HG03064 (cell line): ENCODE results near the gene IQCF6.
"Not testable (repeated sequence)": the region's sequence is repeated elsewhere in the genome, so short reads cannot be mapped to it uniquely, and the experiment has no call there.

Experiments
- ATAC-seq: cut with Tn5 transposase; IDR thresholded peaks from one replicate; pipeline ENCODE4 v1.9.1; 2021; ENCODE audit warnings: low read depth; ENCODE audit not compliant: unreplicated experiment

The IQCF6 gene

DNA sequence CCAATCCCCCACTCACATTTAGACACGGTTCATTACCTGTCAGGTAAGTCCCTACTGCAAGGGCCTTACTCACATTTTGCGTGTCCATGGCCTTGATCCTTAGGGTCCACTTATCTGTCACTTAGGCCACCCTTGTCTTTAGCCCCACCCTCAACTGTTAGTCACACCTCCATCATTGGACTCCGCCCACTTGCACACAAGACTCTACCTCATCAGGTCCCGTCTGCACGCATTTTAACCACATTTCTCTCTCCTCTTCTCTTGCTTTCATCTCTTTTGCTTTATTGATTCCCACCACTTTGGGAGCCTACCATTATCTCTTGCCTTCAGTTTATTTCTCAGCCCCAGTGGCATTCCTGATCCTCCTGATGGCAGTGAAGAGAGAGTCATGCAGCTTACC is at the start of gene IQCF6:
Gene IQCF6 (minus strand): TSS at position 101 of the 400 bp plus-strand sequence. CDS start 13 bp downstream, at position 88.
- no peak for ATAC-seq

GRCh38 chr3:51828297-51828696 is 49.3 kb upstream of the IQCF6 start:
- ATAC-seq, result no peak

GRCh38 chr3:51819709-51820406 is 40.8 kb upstream of the IQCF6 start:
- no peak for ATAC-seq

DNA sequence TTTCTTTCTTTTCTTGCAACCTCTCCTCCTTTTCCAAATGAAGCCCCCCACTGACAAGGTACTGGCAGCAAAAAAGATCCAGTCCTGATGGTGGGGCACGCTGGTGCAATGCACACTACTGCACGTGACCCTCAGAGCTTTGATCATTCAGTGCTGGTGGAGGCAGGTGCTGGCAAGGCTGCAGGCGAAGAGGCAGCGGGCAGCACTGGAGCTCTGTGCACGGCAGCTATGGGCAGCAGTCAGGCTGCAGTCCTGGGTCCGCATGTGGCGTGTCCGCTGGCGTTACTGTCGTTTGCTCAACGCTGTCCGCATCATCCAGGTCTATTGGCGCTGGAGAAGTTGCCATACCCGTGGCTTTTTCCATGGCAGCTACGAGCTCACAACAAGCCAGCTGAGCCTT is 40.1 kb upstream of the IQCF6 start:
- no peak for ATAC-seq

GRCh38 chr3:51817375-51817774 is 38.3 kb upstream of the IQCF6 start:
- no peak for ATAC-seq

DNA sequence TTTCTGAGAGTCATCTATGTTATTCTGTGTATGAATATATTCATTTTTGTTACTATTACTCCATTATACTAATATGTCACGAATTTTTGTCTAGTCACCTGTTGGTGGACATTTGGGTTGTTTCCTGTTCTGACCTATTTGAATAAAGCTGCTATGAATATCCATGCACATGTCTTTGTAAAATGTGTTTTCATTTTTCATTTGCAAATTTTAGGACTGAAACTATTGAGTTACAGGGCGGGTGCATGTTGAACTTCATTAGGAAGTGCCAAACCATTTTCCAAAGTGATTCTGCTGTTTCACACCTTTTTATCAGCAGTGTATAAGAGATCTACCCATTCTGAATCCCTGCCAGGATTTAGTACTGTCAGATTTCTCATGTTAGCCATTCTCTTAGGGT is 37.7 kb upstream of the IQCF6 start:
- ATAC-seq, result no peak

- ATAC-seq, result no peak
Observed at GRCh38 chr3:51815614-51816013, 36.6 kb upstream of the IQCF6 start.

DNA sequence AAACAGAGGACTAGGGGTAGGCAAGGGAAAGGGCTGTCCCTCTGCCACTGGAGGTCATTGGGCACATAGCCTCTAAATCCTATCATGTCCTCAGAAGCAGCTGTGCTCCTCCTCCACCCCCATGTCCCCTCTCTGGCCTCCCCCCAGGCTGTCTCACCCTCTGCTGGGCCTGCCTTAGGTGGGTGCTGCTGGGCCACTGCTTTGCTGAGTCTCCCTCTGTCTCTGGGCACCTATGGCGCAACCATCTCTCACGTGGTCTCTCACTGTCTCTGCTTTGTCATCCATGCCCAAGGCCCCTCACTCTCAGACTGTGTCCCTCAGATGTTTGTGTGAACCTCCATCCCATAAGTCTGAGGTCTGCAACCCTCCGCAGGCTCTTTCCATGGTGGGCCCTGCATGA is 35.0 kb upstream of the IQCF6 start:
- ATAC-seq, result no peak

- no peak for ATAC-seq
Observed at GRCh38 chr3:51813539-51813938, 34.5 kb upstream of the IQCF6 start.

DNA sequence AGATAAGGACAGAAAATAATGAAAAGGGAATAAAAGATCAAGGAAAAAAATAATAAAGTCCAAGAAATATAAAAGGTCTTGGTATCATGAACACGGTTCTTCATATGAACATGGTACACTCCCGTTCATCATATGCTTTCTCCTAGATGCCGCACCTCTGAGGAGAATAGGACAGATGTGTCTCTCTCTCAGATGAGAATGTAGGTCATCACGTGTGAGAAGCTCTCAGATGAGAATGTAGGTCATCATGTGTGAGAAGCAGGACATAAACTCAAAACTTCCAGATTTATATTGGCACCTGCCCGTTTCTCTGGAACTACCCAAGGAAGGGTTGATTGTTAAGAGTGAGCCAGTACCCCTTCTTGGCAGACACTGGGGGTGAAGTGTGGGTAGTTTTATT is 29.9 kb upstream of the IQCF6 start:
- ATAC-seq, result no peak

DNA sequence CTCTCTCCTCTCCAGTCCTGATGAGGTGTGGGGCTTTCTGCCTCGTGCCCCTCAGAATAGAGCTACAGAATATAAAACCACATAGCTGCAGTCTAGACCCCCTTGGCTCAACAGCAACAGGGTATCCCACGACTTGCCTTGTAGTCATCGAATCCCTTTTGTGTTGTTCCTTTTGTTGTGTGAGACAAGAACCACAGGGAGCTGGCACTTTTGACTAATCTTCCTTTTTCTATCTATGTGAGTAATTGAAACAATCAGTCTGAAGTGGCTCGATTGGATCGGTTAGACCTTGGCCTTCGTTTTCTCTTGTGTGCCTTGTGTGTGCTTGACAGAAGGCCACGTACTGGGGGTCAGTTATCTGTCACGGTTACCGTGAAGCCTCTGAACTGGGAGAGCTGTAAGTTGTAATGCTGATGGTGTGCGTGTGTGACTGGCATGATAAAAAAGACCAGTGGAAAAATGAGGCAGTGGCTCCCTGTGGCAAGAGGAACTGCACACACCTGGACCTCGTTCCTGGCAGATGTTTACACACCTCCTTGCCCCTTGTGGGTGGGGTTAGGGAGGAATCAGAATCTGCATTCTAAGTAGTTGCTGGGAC is 23.2 kb upstream of the IQCF6 start:
- ATAC-seq, result no peak

- ATAC-seq, result no peak
Observed at GRCh38 chr3:51800750-51801125, 21.7 kb upstream of the IQCF6 start.

- no peak for ATAC-seq
Observed at GRCh38 chr3:51799879-51800749, 21.1 kb upstream of the IQCF6 start.

DNA sequence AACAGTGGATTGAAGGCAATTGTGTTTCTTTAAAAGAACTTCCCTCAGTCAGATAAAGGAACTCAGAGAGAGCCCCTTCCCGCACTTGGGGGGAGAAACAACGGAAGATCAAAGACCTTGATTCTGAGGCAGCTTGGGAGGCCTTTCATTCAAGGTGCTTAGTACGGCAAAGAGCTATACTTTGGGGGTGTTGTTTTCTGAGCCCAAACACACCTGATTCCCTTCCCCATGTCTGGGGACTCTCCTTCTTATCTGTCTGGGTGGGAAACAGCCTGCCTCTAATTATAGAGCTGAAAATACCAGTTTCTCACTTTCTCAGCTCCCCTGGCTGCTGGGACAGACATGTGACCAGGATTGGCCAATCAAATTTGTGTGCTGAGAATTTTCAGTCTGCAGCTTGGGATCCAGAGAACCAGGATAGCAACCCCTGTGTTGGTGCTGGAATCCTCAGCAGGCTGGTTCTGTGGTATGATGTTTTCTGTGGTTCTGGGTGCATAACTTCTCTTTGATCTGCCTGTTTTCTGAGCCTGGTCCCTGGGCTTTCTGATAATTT is 19.4 kb upstream of the IQCF6 start:
- no peak for ATAC-seq

- ATAC-seq, result no peak
Observed at GRCh38 chr3:51796854-51797253, 17.8 kb upstream of the IQCF6 start.

- no peak for ATAC-seq
Observed at GRCh38 chr3:51794206-51794605, 15.2 kb upstream of the IQCF6 start.

GRCh38 chr3:51792206-51792605 is 13.2 kb upstream of the IQCF6 start:
- ATAC-seq, result no peak

DNA sequence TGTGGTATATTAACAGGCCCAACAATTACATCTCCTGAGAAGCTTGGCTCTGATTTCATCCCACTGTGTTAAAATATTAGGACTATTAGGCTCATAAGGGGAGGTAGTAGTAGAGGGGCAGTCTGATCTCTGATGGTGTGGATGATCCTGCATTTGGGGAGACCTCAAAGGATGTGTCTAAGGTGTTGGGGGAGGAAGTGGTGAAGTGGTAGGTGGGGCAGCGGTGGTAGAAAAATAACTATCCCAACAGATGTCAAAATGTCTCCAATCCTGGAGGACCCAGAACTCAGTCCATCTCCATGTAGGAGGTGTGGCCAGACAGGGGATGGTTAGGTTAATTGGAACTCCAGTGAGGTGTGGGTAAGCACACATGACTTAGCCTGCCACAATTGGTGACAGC is 10.4 kb upstream of the IQCF6 start:
- no peak for ATAC-seq

DNA sequence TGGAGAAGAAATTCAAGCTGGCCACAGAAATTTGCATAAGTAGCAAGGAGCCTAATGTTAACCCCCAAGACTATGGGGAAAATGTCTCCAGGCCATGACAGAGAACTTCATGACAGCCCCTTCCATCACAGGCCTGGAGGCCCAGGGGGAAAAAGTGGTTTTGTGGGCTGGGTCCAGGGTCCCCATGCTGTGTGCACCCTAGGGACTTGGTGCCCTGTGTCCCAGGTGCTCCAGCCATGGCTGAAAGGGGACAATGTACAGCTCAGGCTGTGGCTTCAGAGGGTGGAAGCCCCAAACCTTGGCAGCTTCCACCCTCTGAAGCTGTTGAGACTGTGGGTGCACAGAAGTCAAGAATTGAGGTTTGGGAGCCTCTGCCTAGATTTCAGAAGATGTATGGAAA is 8.5 kb upstream of the IQCF6 start:
- ATAC-seq, result not testable (repeated sequence)

DNA sequence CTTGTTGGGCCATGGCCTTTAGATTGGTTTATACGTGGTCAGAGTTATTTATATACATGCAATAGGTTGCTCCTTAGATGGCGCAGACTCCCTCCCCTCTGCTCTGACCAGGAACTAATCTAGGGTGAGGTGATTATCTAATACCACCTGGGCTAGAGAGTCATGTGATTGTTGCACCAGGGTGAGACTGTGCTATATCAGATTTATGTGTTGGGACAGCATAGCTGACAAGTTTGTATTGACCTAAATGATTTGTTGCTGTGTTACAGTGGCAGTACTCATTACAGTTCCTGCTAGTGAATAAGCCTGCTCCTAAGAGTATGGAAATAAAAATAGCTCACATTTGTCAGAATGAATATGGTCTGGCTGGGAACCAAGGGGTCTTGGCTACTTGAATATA is 7.2 kb upstream of the IQCF6 start:
- ATAC-seq, result no peak

GRCh38 chr3:51778554-51778953 is 483 bp downstream of the IQCF6 start:
- no peak for ATAC-seq
